Panc1 (cell line): ENCODE results near the gene NR1H2.

Experiments used
- POLR2AphosphoS5 ChIP-seq: IDR thresholded peaks from 2 replicates; pipeline ENCODE4 v1.6.1; 2012; ENCODE audit warnings: mild to moderate bottlenecking, low read depth, low read length, moderate library complexity
- SIN3A ChIP-seq: IDR thresholded peaks from 2 replicates; pipeline ENCODE4 v1.6.1; 2012; ENCODE audit warnings: low read depth, mild to moderate bottlenecking, low read length, moderate library complexity, borderline replicate concordance; ENCODE audit not compliant: insufficient read depth
- TF ChIP-seq, protein P1 (sequence below): fragments of 450-650 bp; IDR thresholded peaks from 2 replicates; pipeline ENCODE4 v1.5.1; 2017; ENCODE audit warnings: mild to moderate bottlenecking

DNA sequence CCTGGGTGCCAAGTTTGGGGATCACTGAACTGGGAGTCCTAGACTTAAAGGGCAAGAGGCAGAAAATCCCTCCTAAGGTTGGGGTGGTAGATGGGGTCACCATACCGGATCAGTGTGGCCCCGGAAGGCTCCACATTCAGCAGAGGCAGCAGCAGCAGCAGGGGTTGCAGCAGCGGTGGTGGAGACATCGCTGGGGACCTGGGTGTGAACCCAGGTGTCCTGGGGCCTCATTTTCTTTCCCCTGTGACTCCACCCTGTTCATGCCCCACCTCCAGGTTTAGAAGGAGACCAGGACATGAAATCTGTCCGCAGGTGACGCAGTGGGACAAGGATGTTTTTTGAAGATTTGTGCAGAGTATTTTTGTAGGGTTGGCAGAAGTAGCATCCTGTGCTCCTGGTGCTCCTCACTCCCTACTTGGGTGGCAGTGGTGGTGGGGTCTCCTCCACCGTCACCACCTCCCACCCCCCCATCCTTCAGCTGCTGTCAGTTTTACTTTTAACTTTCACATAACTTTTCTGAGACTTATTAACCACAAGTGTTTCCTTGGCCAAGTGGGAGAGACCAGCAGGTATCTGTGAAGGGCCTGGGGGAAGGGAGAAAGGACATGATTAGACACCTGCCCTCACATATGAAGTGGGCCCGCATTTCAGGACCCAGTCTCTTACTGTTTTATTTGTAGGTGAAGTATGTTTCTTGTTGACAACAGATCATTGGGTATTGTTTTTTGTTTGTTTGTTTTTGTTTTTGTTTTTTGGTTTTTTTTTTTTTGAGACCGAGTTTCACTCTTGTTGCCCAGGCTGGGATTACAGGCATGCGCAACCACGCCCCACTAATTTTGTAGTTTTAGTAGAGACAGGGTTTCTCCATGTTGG lies 10.6 kb upstream of the NR1H2 start, which contains the start of gene NAPSA:
- TF ChIP-seq, protein P1, sequence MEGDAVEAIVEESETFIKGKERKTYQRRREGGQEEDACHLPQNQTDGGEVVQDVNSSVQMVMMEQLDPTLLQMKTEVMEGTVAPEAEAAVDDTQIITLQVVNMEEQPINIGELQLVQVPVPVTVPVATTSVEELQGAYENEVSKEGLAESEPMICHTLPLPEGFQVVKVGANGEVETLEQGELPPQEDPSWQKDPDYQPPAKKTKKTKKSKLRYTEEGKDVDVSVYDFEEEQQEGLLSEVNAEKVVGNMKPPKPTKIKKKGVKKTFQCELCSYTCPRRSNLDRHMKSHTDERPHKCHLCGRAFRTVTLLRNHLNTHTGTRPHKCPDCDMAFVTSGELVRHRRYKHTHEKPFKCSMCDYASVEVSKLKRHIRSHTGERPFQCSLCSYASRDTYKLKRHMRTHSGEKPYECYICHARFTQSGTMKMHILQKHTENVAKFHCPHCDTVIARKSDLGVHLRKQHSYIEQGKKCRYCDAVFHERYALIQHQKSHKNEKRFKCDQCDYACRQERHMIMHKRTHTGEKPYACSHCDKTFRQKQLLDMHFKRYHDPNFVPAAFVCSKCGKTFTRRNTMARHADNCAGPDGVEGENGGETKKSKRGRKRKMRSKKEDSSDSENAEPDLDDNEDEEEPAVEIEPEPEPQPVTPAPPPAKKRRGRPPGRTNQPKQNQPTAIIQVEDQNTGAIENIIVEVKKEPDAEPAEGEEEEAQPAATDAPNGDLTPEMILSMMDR, result no peak
- TF ChIP-seq SIN3A (no peak), POLR2AphosphoS5 (no peak)
